ENCODE data around the gene TGIF1.

The TGIF1 gene

GRCh38 chr18:3482258-3482657 is 32.3 kb downstream of the TGIF1 start:
- no peak for DNase-seq (ENCODE audit: low spot score)

- no peak for DNase-seq (ENCODE audit: low spot score)
Measured at GRCh38 chr18:3485153-3486149, 35.5 kb downstream of the TGIF1 start.

GRCh38 chr18:3486512-3486911 is 36.5 kb downstream of the TGIF1 start:
- DNase-seq (ENCODE audit: low spot score): no peak

GRCh38 chr18:3489462-3489861 is 39.5 kb downstream of the TGIF1 start:
- DNase-seq (ENCODE audit: low spot score): no peak

DNA sequence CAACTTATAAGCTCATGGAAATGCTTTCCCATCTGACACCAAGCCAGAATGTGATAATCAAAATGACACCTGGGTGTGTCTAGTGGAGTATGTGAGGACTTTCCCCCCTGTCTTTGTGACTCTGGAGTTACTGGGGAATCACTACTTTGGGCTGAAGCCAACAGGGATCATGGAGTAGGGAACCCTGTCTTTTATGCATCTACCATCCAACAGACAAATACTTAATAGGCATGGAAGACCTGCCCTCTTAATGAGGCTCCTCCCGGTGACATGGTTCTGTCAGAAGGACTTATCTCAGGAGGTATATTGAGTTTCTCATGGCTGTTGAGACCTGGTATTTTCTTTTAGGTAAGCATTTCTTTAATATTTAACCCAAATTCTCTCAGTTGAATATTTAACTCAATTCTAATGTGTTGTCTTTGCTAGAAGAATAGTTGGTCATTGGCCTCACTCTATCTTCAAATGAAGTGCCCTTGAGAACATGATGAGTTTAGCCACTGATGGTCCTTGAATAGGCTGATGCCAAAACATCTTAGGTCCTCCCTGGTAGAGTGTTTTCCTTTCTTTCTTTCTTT is 42.1 kb downstream of the TGIF1 start:
- DNase-seq (ENCODE audit: low spot score): no peak

GRCh38 chr18:3492721-3493120 is 42.7 kb downstream of the TGIF1 start:
- no peak for DNase-seq (ENCODE audit: low spot score)

GRCh38 chr18:3493501-3494244 is 43.7 kb downstream of the TGIF1 start:
- no peak for DNase-seq (ENCODE audit: low spot score)

- DNase-seq (ENCODE audit: low spot score): no peak
Measured at GRCh38 chr18:3494245-3494526, 44.2 kb downstream of the TGIF1 start.

- DNase-seq (ENCODE audit: low spot score): no peak
Measured at GRCh38 chr18:3494569-3494968, 44.6 kb downstream of the TGIF1 start.

GRCh38 chr18:3495691-3496430 is 45.9 kb downstream of the TGIF1 start:
- DNase-seq (ENCODE audit: low spot score): no peak

GRCh38 chr18:3498698-3499471 is 48.9 kb downstream of the TGIF1 start:
- DNase-seq (ENCODE audit: low spot score): no peak

DNA sequence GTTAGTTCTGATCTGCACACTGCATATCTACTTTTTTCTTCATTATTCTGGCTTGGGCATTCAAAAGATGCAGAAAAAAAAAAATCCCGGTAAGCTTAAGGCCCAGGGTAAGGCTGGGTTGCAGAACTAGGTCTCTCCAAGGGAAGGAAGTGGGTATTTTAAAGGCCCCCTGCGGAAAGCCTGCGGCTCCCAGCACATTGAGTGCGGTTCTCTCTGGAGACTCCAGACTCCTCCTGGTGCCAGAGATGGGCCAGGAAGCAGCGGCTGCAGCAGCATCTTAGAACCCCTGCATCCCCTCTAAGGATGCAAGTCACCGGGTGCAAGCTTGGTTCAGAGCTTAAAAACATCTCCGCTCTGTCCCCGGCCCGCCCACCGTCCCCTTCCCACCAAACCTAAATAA is 49.5 kb downstream of the TGIF1 start:
- no peak for DNase-seq (ENCODE audit: low spot score)

DNA sequence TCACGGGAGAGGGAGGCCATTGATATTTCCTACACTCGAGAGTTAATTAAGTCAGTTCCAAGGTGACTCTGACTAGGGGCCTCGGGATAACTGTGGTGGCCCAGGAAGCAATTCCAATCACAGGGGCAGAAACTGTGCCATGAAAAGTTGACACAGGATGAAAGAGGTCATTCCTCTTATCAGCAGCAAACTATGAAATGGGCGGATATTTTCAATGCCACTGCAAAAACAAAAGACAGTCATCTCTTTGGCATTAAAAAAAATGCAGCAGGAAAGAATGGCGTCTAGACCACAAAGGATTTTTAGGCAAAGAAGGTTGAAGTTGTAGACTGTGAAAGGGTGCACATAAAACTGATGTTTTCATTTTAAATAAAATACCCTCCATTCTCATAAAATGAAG is 50.0 kb downstream of the TGIF1 start:
- DNase-seq (ENCODE audit: low spot score): no peak

DNA sequence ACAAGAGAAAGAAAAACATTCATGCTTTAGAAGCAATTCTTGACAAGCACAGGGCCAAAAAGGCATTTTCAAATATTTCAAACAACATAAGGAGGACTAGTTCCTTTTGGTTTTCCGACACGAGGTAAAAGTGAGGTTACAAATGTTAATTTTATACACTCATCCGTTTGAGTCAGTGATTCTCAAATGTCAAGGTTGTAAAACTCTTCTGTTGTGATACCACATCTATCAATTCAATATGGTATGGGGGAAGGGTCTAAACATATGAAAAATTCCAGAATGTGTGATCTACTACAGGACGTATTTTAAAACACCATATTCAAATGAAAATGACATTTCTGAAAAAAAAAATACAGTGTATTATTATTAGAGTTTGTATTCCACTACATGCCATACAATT is 52.7 kb downstream of the TGIF1 start:
- DNase-seq (ENCODE audit: low spot score): no peak

- DNase-seq (ENCODE audit: low spot score): no peak
Measured at GRCh38 chr18:3504637-3505036, 54.7 kb downstream of the TGIF1 start.

DNA sequence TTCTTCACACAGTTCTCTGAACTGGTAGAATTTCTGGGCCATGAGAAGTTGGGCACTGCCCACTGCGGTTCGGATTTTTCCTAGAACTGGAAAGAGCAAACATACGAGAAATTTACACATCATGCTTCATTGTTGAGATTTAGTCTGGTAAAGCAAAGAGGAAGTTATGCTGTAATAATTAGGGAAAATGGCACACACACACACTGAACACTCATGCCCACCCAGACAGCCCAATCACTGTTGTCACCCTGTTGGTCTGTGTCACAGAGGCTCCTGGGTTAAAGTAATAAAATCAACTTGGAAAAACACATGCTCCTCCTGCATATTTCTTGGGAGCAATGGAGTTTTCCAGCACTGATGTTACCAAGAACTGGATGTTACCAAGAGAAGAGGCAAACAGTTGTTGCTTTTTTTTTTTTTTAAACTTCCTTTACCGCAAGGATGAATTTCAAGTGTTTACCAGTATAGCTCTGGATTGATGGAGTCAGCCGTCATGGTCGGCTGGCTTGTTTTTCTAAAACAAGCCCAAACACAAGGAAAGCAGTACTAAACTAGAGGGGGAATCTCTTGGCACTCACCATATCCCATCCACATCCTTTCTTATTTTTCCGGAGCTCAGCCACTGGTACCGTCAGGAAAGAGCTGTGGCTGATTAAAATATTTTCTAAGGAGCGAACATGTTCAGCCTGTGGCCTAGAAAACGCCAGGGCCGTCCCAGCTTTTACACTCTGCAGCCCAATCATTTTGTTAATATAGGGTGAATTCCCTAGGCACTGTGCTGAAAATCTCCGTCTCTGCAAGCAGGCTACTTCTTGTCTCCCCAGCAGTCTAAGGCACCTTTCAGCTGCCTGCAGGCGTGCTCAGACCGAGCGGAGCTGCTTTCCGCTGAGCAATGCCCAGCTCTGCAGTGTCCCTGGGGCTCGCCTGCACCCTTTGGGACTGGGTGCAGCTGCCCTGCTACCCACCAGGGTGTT is 58.9 kb downstream of the TGIF1 start:
- no peak for DNase-seq (ENCODE audit: low spot score)

Measured in COLO829 (cell line).